K562 (cell line): ENCODE measurements around the gene AMT. TPM values are rescaled to one million over a fixed set of nuclear protein-coding genes. Genes with fewer than 3 reads are reported as not detected.

Experiments used
- ARHGAP35 ChIP-seq: fragments of 450-650 bp; IDR thresholded peaks from 2 replicates; pipeline ENCODE4 v1.6.1; 2018; ENCODE audit not compliant: partially characterized antibody
- BCL6 ChIP-seq: fragments of 250-450 bp; sonication (Bioruptor Pico); IDR thresholded peaks from 2 replicates; pipeline ENCODE4 v1.4.0; 2020
- C11orf30 ChIP-seq: fragments of 450-650 bp; IDR thresholded peaks from 2 replicates; pipeline ENCODE4 v1.6.1; 2016; ENCODE audit warnings: low read depth, mild to moderate bottlenecking
- CAMTA2 ChIP-seq: fragments of 250-450 bp; sonication (Bioruptor Pico); conservative IDR thresholded peaks from 2 replicates; pipeline ENCODE4 v1.5.1; 2022
- CBFA2T2 ChIP-seq: fragments of 450-650 bp; conservative IDR thresholded peaks from 2 replicates; pipeline ENCODE4 v1.6.1; 2017; ENCODE audit warnings: mild to moderate bottlenecking
- CBFB ChIP-seq: sonication (generic); formaldehyde crosslinking; IDR thresholded peaks from 2 replicates; pipeline ENCODE4 v1.4.0; 2020; ENCODE audit warnings: mild to moderate bottlenecking, missing genetic modification reagents
- CTCFL ChIP-seq: IDR thresholded peaks from 2 replicates; pipeline ENCODE4 v1.6.1; 2011; ENCODE audit warnings: borderline replicate concordance, low read depth, mild to moderate bottlenecking, moderate library complexity, low read length; ENCODE audit not compliant: insufficient read depth, poor library complexity, severe bottlenecking
- E2F8 ChIP-seq: fragments of 450-650 bp; IDR thresholded peaks from 2 replicates; pipeline ENCODE4 v1.7.1; 2018; ENCODE audit warnings: mild to moderate bottlenecking, low read depth; ENCODE audit not compliant: partially characterized antibody
- EP300 ChIP-seq: IDR thresholded peaks from 2 replicates; pipeline ENCODE4 v1.6.1; 2012; ENCODE audit warnings: low read length, improper control_type of control experiment
- MBD2 ChIP-seq: sonication (generic); IDR thresholded peaks from 2 replicates; pipeline ENCODE4 v1.6.1; 2016; ENCODE audit warnings: low read depth, borderline replicate concordance
- MYC ChIP-seq, 2 experiments: fragments of 250-450 bp in 1 of 2; sonication (Bioruptor Pico) in 1 of 2; IDR thresholded peaks; 2 replicates each; pipeline versions ENCODE4 v1.5.1 to v1.6.1; 2012 to 2021; ENCODE audit warnings: low read depth in 2 of 2, borderline replicate concordance in 1 of 2, improper control_type of control experiment in 1 of 2, low read length in 1 of 2, mild to moderate bottlenecking in 1 of 2, moderate library complexity in 1 of 2
- NFIX ChIP-seq: fragments of 250-450 bp; sonication (Bioruptor Pico); IDR thresholded peaks from 2 replicates; pipeline ENCODE4 v1.4.0; 2020; ENCODE audit warnings: low read depth, mild to moderate bottlenecking, moderate library complexity
- NR2C2 ChIP-seq, 2 experiments: fragments of 200-800 bp in 1 of 2; sonication (Bioruptor generic) in 1 of 2; sonication (generic) in 1 of 2; formaldehyde crosslinking in 1 of 2; IDR thresholded peaks; 2 replicates each; pipeline versions ENCODE4 v1.6.1 to v1.8.0; 2016 to 2022; ENCODE audit warnings: mild to moderate bottlenecking in 1 of 2, missing compliant biosample characterization in 1 of 2, missing genetic modification characterization in 1 of 2, missing genetic modification reagents in 1 of 2
- RB1 ChIP-seq: fragments of 450-650 bp; IDR thresholded peaks from 2 replicates; pipeline ENCODE4 v1.6.1; 2017; ENCODE audit warnings: low read depth, mild to moderate bottlenecking
- SNAPC5 ChIP-seq: fragments of 250-450 bp; sonication (Bioruptor Pico); IDR thresholded peaks from 2 replicates; pipeline ENCODE4 v1.8.0; 2021; ENCODE audit warnings: moderate library complexity, mild to moderate bottlenecking, inconsistent platforms
- SP1 ChIP-seq: sonication (generic); formaldehyde crosslinking; IDR thresholded peaks from 2 replicates; pipeline ENCODE4 v1.8.1; 2022; ENCODE audit warnings: mild to moderate bottlenecking, missing genetic modification reagents
- STAT5A ChIP-seq: IDR thresholded peaks from 2 replicates; pipeline ENCODE4 v1.6.1; 2012; ENCODE audit warnings: low read length, inconsistent platforms, borderline replicate concordance
- TFE3 ChIP-seq: fragments of 450-650 bp; formaldehyde crosslinking; IDR thresholded peaks from 2 replicates; pipeline ENCODE4 v1.4.0; 2020; ENCODE audit warnings: mild to moderate bottlenecking, mixed read lengths
- TOE1 ChIP-seq, 2 experiments: fragments of 450-650 bp in 1 of 2; sonication (generic) in 1 of 2; formaldehyde crosslinking in 1 of 2; IDR thresholded peaks; 2 replicates each; pipeline versions ENCODE4 v1.7.1 to v1.8.0; 2016 to 2022; ENCODE audit warnings: borderline replicate concordance in 2 of 2, mild to moderate bottlenecking in 2 of 2, antibody characterized with exemption in 1 of 2, inconsistent platforms in 1 of 2, low read depth in 1 of 2, missing genetic modification reagents in 1 of 2, moderate library complexity in 1 of 2
- ZFPM2 ChIP-seq: fragments of 250-450 bp; sonication (Bioruptor Pico); IDR thresholded peaks from 2 replicates; pipeline ENCODE4 v1.5.1; 2022; ENCODE audit warnings: mild to moderate bottlenecking
- ZNF165 ChIP-seq: fragments of 250-450 bp; sonication (Bioruptor Pico); IDR thresholded peaks from 2 replicates; pipeline ENCODE4 v1.4.0; 2020; ENCODE audit warnings: borderline replicate concordance
- polyA plus RNA-seq, 8 experiments: library from polyadenylated mRNA; depleted of rRNA in 4 of 8; stranded (reverse) in 5 of 8; unstranded in 3 of 8; fragments of >200 nt; fragmentation: Nextera tagmentation in 2 of 8; fragmentation: Illumina TruSeq in 1 of 8; extraction: Ambion mirVana in 2 of 8; extraction: Trizol in 1 of 8; gene quantifications; 2 replicates each; pipeline versions ENCODE4 v1.2.1 to v1.2.3, GENCODE V29; 2011 to 2014; ENCODE audit warnings: inconsistent platforms in 1 of 8, missing spikeins in 1 of 8
- total RNA-seq, 7 experiments: library from RNA; depleted of rRNA in 6 of 7; stranded (reverse); fragments of >200 nt in 6 of 7; fragmentation: Illumina TruSeq in 2 of 7; extraction: Trizol in 2 of 7; gene quantifications; 2 replicates each; pipeline versions ENCODE4 v1.2.1 to v1.2.3, GENCODE V29; 2011 to 2021; ENCODE audit warnings: low replicate concordance in 1 of 7

AMT gene
- total and polyA plus RNA-seq, 9 of the 15 experiments (the other 6 are each of a cell fraction or from before 2014, with no cell fraction given): 0.14 to 2.1 (median 0.52) TPM

GRCh38 chr3:49465270-49466034, 43.2 kb upstream of the AMT start (continued):
- no peak for TF ChIP-seq TFE3 (CRISPR knock-in tag)
- peak; percentile 5; the same call in 1 of the 2 replicates for TF ChIP-seq C11orf30
- TF ChIP-seq ARHGAP35: no peak
- no peak for TF ChIP-seq MYC (IDR thresholded peaks at IDR 0.05; ENCODE audit: low read depth, low read length)
- no peak for TF ChIP-seq MYC (CRISPR knock-in tag; IDR thresholded peaks at IDR 0.05; ENCODE audit: borderline replicate concordance, low read depth)
- TF ChIP-seq BCL6 (CRISPR knock-in tag): no peak
- no peak for TF ChIP-seq E2F8
- no peak for TF ChIP-seq NFIX
- 0 out of 2 replicates have a peak, but pooled peaks have one; percentile 25 for TF ChIP-seq STAT5A
- TF ChIP-seq ZNF165 (CRISPR knock-in tag): no peak
- TF ChIP-seq CBFB (CRISPR knock-in tag): no peak
- no peak for TF ChIP-seq SP1 (CRISPR knock-in tag)
- peak; percentile 62 for TF ChIP-seq EP300
- 0 out of 2 replicates have a peak, but pooled peaks have one; percentile 36 for TF ChIP-seq TOE1 (IDR thresholded peaks at IDR 0.05; ENCODE audit: borderline replicate concordance)
- no peak for TF ChIP-seq TOE1 (CRISPR knock-in tag; IDR thresholded peaks at IDR 0.05; ENCODE audit: borderline replicate concordance, low read depth)
- TF ChIP-seq NR2C2 (CRISPR knock-in tag; IDR thresholded peaks at IDR 0.05): no peak
- no peak for TF ChIP-seq NR2C2 (tag; IDR thresholded peaks at IDR 0.05)
- peak; percentile 67 for TF ChIP-seq CBFA2T2
- TF ChIP-seq SNAPC5 (CRISPR knock-in tag): no peak
- TF ChIP-seq CAMTA2: no peak
- no peak for TF ChIP-seq RB1
- TF ChIP-seq CTCFL: no peak
- no peak for TF ChIP-seq MBD2
- TF ChIP-seq ZFPM2 (CRISPR knock-in tag): no peak
